GM19099 (cell line): ENCODE data around the gene SSC5D.

Experiments
- POLR2A ChIP-seq: IDR thresholded peaks from 3 replicates; pipeline ENCODE4 v1.6.1; 2011; ENCODE audit warnings: low read depth; ENCODE audit not compliant: insufficient read length; ENCODE audit errors: extremely low read depth

SSC5D gene

DNA sequence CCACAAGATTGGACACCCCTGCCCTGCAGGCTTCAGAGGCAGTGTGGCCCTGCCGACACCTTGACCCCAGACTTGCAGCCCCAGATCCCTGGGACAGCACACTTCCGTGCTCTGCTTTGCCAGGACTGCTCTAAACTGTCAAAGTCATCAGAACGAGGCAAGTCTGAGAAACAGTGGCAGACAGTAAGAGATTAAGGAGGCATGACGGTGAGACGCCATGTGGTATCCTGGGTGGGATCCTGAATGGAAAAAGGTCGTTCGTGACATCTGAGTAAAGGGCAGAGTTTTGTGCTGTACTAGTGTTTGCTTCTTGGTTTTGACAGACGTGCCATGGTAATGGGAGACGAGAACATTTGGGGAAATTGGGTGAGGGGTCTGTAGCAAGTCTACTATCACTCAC, 78.6 kb downstream of the SSC5D start:
- TF ChIP-seq POLR2A, result no peak

DNA sequence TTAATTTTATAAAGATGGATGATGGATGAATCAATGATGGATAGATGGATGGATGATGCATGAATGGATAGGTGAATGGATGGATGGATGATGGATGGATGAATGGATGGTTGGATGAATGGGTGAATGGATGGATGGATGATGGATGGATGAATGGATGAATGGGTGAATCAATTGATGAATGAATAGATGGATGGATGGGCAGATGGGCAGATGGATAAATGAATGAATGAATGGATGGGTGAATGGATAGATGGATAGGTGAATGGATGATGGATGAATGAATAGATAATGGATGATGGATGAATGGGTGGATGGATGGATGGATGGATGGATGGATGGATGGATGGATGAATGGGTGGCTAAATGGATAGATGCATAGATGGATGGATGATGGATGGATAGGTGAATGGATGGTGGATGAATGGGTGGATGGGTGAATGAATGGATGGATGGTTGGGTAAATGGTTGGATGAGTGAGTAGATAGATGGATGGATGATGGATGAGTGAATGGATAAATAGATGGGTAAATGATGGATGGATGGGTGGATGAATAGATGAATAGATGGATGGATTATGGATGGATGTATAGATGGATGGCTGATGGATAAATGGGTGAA, 79.6 kb downstream of the SSC5D start:
- no peak for TF ChIP-seq POLR2A
